WERI-Rb-1 (cell line): Measurements from ENCODE around the gene FCHSD2.

Source experiments
- DNase-seq: peaks from one replicate; pipeline ENCODE4 v3.0.0-alpha.2; 2020
- H3K27ac ChIP-seq: fragments of 250-450 bp; sonication (Bioruptor Pico); 2 replicates; pipeline ENCODE4 v1.5.1; 2020; ENCODE audit warnings: mild to moderate bottlenecking, moderate library complexity
- H3K27me3 ChIP-seq: fragments of 250-450 bp; sonication (Bioruptor Pico); 2 replicates; pipeline ENCODE4 v1.5.1; 2021; ENCODE audit warnings: mild to moderate bottlenecking, low read depth, moderate library complexity; ENCODE audit not compliant: insufficient read depth, severe bottlenecking
- H3K36me3 ChIP-seq: fragments of 250-450 bp; sonication (Bioruptor Pico); 2 replicates; pipeline ENCODE4 v1.5.1; 2020; ENCODE audit warnings: mild to moderate bottlenecking, moderate library complexity
- H3K4me3 ChIP-seq: 2 replicates; pipeline ENCODE4 v1.5.1; 2011; ENCODE audit warnings: low read depth, mild to moderate bottlenecking, control low read depth, low read length
- H3K9me3 ChIP-seq: fragments of 250-450 bp; sonication (Bioruptor Pico); 2 replicates; pipeline ENCODE4 v1.5.1; 2021; ENCODE audit warnings: mild to moderate bottlenecking, moderate library complexity; ENCODE audit not compliant: severe bottlenecking
- CTCF ChIP-seq: IDR thresholded peaks from 2 replicates; pipeline ENCODE4 v1.5.1; 2011; ENCODE audit warnings: low read depth, mild to moderate bottlenecking, control low read depth, inconsistent platforms, low read length

The FCHSD2 gene

GRCh38 chr11:72824811-72825505 is 317.2 kb downstream of the FCHSD2 start:
- no peaks in the 10 kb centered on the region for H3K27me3 ChIP-seq
- no peaks in the 10 kb centered on the region; the same call in 1 of the 2 replicates for H3K36me3 ChIP-seq
- no peak for DNase-seq
- no peaks in the 10 kb centered on the region for H3K9me3 ChIP-seq
- no peak overlapping the region for H3K27ac ChIP-seq
- no peak for TF ChIP-seq CTCF
- H3K4me3 ChIP-seq = no peak overlapping the region

GRCh38 chr11:72824020-72824419 is 318.1 kb downstream of the FCHSD2 start:
- peaks cover 2% of the 10 kb centered on the region; the same call in 1 of the 2 replicates for H3K36me3 ChIP-seq
- H3K27ac ChIP-seq = no peak overlapping the region
- DNase-seq = no peak
- no peaks in the 10 kb centered on the region for H3K9me3 ChIP-seq
- H3K27me3 ChIP-seq = no peaks in the 10 kb centered on the region
- no peak for TF ChIP-seq CTCF
- H3K4me3 ChIP-seq = no peak overlapping the region

- no peak overlapping the region for H3K27ac ChIP-seq
- no peak overlapping the region for H3K4me3 ChIP-seq
- no peak for TF ChIP-seq CTCF
- DNase-seq = no peak
- peaks cover 9% of the 10 kb centered on the region for H3K36me3 ChIP-seq
- no peaks in the 10 kb centered on the region for H3K9me3 ChIP-seq
- H3K27me3 ChIP-seq = no peaks in the 10 kb centered on the region
These were observed 318.9 kb downstream of the FCHSD2 start for GRCh38 chr11:72823105-72823804.

- DNase-seq = peak; percentile 92
- Histone ChIP-seq H3K27me3 (no peaks in the 10 kb centered on the region), H3K9me3 (no peaks in the 10 kb centered on the region), H3K4me3 (peak overlapping the region; percentile 48), H3K27ac (peak overlapping the region; percentile 58), H3K36me3 (peaks cover 18% of the 10 kb centered on the region)
- TF ChIP-seq CTCF = peak; percentile 45
These were observed 320.0 kb downstream of the FCHSD2 start for GRCh38 chr11:72821920-72822799.

GRCh38 chr11:72821221-72821919 is 320.7 kb downstream of the FCHSD2 start:
- peak overlapping the region; percentile 48 for H3K4me3 ChIP-seq
- peak overlapping the region; percentile 58 for H3K27ac ChIP-seq
- TF ChIP-seq CTCF = no peak
- no peaks in the 10 kb centered on the region for H3K9me3 ChIP-seq
- H3K27me3 ChIP-seq = no peaks in the 10 kb centered on the region
- DNase-seq = peak; percentile 35
- peaks cover 19% of the 10 kb centered on the region for H3K36me3 ChIP-seq
